Left ventricle myocardium inferior (tissue), 1 donor: ENCODE data around the gene CACNA1C. TPM values are rescaled to one million over a fixed set of nuclear protein-coding genes. Genes with fewer than 3 reads are reported as not detected.

Experiments used
- DNase-seq: peaks from one replicate; pipeline ENCODE4 v3.0.0-alpha.2; 2020
- H3K27ac ChIP-seq: fragments of 200-600 bp; replicated peaks from 2 replicates; pipeline ENCODE4 v1.8.0; 2021
- H3K27me3 ChIP-seq: fragments of 200-600 bp; 2 replicates; pipeline ENCODE4 v1.8.0; 2021; ENCODE audit warnings: low read depth
- H3K36me3 ChIP-seq: fragments of 200-600 bp; 2 replicates; pipeline ENCODE4 v1.8.0; 2021
- H3K4me1 ChIP-seq: fragments of 200-600 bp; 2 replicates; pipeline ENCODE4 v1.8.0; 2021
- H3K4me3 ChIP-seq: fragments of 200-600 bp; 2 replicates; pipeline ENCODE4 v1.8.0; 2021; ENCODE audit warnings: mild to moderate bottlenecking, moderate library complexity
- H3K9me3 ChIP-seq: fragments of 200-600 bp; replicated peaks from 2 replicates; pipeline ENCODE4 v1.8.0; 2021
- intact Hi-C: fragments of 100-400 bp; cut with micrococcal nuclease; formaldehyde crosslinking; loops from one replicate; pipeline ENCODE4 v1.11.0; 2022
- total RNA-seq: library from RNA; stranded (reverse); fragmentation: NEBNext Ultra II Directional; extraction: Animal tissue kit (Norgen Biotek cat#: 25700); gene quantifications from one replicate; pipeline ENCODE4 v1.2.1, GENCODE V29; 2021
- TF ChIP-seq, protein P1 (sequence below): fragments of 200-600 bp; IDR thresholded peaks from 2 replicates; pipeline ENCODE4 v1.8.0; 2021; ENCODE audit warnings: antibody characterized with exemption, mild to moderate bottlenecking, borderline replicate concordance
- donor health status: DM: no; HTN: yes; CAD: no; lungs with severe emphysema.

The CACNA1C gene
- total RNA-seq, 1 donor from 2014 or later = 137 TPM

DNA sequence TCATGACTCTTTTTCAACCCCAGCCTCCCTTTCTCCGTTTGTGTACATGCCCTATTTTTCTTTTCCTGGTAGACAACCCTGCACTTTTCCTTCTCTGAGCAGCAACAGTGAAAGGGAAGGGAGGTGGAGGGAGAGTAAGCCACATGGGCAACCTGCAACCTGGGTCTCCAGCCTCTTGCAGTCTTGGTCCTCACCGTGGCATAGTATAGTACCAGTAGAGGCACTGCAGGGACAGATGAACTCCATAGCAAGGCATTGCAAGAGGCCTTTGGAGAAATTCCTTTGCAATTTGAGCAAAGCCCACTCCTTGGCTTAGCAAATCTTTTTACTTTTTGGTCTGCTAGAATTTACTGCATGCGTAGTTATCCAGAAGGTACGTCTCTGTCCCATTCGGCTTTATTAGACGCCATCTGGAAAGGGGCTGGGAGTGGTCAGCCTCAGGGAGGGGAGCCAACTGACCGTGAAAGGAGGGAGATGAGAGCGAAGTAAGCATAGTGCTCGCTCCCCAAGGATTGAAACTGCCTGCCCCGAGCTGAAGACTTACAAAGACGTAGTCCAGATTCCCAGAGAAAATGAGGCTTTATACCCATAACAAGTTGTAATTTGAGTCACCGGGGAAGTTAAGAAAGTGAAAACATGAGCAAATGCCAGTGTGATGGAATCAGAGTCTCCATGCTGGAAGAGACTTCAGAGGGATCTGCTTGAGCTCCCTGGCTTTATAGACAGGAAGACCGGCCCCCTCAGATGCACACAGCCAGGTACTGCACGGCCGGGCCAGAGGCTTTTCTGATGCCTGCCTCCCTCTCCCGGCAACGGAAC, 332.0 kb downstream of the CACNA1C start:
- intact Hi-C loops = no loop called here
- TF ChIP-seq, protein P1, sequence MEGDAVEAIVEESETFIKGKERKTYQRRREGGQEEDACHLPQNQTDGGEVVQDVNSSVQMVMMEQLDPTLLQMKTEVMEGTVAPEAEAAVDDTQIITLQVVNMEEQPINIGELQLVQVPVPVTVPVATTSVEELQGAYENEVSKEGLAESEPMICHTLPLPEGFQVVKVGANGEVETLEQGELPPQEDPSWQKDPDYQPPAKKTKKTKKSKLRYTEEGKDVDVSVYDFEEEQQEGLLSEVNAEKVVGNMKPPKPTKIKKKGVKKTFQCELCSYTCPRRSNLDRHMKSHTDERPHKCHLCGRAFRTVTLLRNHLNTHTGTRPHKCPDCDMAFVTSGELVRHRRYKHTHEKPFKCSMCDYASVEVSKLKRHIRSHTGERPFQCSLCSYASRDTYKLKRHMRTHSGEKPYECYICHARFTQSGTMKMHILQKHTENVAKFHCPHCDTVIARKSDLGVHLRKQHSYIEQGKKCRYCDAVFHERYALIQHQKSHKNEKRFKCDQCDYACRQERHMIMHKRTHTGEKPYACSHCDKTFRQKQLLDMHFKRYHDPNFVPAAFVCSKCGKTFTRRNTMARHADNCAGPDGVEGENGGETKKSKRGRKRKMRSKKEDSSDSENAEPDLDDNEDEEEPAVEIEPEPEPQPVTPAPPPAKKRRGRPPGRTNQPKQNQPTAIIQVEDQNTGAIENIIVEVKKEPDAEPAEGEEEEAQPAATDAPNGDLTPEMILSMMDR = no peak
- no peaks in the 10 kb centered on the region for H3K36me3 ChIP-seq
- no peaks in the 10 kb centered on the region for H3K27me3 ChIP-seq
- no peaks in the 10 kb centered on the region for H3K9me3 ChIP-seq
- peaks cover 96% of the 10 kb centered on the region for H3K4me1 ChIP-seq
- peak overlapping the region; percentile 20 for H3K4me3 ChIP-seq
- DNase-seq = no peak
- peak overlapping the region; percentile 75 for H3K27ac ChIP-seq

DNA sequence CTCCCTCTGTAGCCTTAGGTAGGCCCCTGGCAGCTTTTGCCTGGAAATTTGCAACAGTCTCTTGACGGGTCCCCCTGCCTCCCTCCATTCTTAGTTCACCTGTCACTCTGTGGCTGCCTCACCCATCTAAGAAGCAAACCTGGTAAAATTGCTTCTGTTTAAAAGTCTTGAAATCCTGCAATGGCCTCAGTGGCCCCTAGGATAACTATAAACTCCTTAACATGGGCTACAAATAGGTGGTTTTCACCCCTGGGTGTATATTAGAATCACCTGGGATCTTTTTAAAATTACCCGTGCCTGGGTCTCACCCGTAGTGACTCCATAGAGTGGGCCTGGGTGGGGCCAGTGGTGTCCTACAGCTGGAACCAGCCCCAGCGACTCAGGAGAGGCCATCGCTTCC, 332.7 kb downstream of the CACNA1C start:
- intact Hi-C loops = no loop called here
- Histone ChIP-seq H3K27ac (peak overlapping the region; percentile 75), H3K4me3 (no peak overlapping the region), H3K4me1 (peaks cover 97% of the 10 kb centered on the region), H3K27me3 (no peaks in the 10 kb centered on the region), H3K36me3 (no peaks in the 10 kb centered on the region), H3K9me3 (no peaks in the 10 kb centered on the region)
- DNase-seq = no peak
- TF ChIP-seq, protein P1 = no peak

DNA sequence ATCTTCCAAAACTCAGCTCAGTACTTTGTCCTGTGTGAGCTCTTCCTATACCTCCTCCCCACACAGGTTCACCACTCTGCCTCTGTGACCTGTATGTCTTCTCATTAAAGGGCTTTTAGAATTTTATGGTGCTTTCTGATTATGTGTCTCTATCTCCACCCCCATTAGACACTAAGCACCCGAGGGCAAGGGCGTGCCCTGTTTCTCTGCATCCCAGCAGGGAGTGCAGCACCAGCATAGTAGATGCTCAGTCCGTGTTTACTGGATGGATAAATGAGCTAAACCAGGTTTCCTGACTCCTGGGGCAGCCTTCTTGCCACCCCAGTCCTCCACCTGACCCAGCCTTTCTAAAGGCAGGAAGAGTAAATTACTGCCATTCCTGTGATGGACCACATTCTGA, 333.8 kb downstream of the CACNA1C start:
- no peaks in the 10 kb centered on the region for H3K36me3 ChIP-seq
- TF ChIP-seq, protein P1 = no peak
- H3K27ac ChIP-seq = no peak overlapping the region
- intact Hi-C loops = no loop called here
- no peak for DNase-seq
- H3K27me3 ChIP-seq = no peaks in the 10 kb centered on the region
- peaks cover 97% of the 10 kb centered on the region for H3K4me1 ChIP-seq
- no peaks in the 10 kb centered on the region for H3K9me3 ChIP-seq
- H3K4me3 ChIP-seq = no peak overlapping the region

- no peak overlapping the region for H3K27ac ChIP-seq
- peaks cover 96% of the 10 kb centered on the region for H3K4me1 ChIP-seq
- TF ChIP-seq, protein P1 = no peak
- intact Hi-C loops = no loop called here
- no peak for DNase-seq
- H3K9me3 ChIP-seq = no peaks in the 10 kb centered on the region
- no peaks in the 10 kb centered on the region for H3K36me3 ChIP-seq
- H3K27me3 ChIP-seq = no peaks in the 10 kb centered on the region
- H3K4me3 ChIP-seq = no peak overlapping the region
Measured at GRCh38 chr12:2387103-2387834, 334.5 kb downstream of the CACNA1C start.

DNA sequence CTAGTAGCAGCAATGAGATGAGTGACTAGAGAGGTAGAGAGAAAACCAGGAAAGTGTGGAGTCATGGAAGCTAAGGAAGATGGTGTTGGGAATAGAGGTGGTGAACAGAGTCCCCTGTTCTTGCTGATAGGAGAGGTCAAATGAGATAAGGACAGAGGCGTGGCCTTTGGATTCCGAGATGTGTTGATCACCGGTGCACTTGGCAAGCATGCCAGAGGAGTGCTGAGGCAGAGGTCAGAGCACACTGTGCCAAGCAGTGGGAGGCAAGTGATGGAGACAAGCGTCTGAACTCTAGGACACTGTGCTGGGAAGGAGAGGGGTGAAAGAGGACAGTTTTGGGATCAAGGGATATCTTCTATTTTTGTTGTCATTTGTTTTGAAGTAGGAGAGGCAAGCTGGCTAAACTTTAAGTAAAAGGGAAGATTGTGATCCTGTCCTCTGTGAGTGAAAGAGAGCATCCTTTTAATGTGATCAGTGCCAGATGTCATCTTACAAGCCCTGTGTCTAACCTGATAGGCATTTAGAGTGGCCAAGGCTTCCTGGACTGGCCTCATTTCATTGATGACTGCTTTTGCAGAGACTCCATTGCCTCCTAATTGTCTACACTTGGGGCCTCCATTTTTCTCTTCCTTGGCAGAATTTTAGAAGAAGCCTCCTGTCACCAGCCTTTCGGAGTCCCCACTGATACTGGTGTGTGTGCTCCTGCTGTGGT, 336.4 kb downstream of the CACNA1C start:
- Histone ChIP-seq H3K27me3 (no peaks in the 10 kb centered on the region), H3K4me1 (peaks cover 86% of the 10 kb centered on the region), H3K4me3 (no peak overlapping the region), H3K36me3 (no peaks in the 10 kb centered on the region), H3K27ac (no peak overlapping the region), H3K9me3 (no peaks in the 10 kb centered on the region)
- intact Hi-C loops = no loop called here
- DNase-seq = no peak
- TF ChIP-seq, protein P1 = no peak
